Ectodermal cell (in vitro differentiated cells): ENCODE data around the gene MND1.
"Not testable (repeated sequence)": the region's sequence is repeated elsewhere in the genome, so short reads cannot be mapped to it uniquely, and the experiment has no call there.

ENCODE experiments used
- H3K27ac ChIP-seq: 2 replicates; pipeline ENCODE4 v1.7.0; 2013; ENCODE audit warnings: mild to moderate bottlenecking, low read depth, low read length; ENCODE audit not compliant: insufficient read depth, poor library complexity, severe bottlenecking
- H3K27me3 ChIP-seq: 2 replicates; pipeline ENCODE4 v1.7.0; 2013; ENCODE audit warnings: mild to moderate bottlenecking, low read length; ENCODE audit not compliant: insufficient read depth, control insufficient read depth, poor library complexity, severe bottlenecking
- H3K36me3 ChIP-seq: one replicate; pipeline ENCODE4 v1.7.0; 2013; ENCODE audit warnings: low read length; ENCODE audit not compliant: control insufficient read depth, insufficient read depth
- H3K4me1 ChIP-seq: one replicate; pipeline ENCODE4 v1.7.0; 2013; ENCODE audit warnings: low read length; ENCODE audit not compliant: control insufficient read depth, insufficient read depth
- H3K4me3 ChIP-seq: 2 replicates; pipeline ENCODE4 v1.7.0; 2013; ENCODE audit warnings: low read depth, low read length, control low read depth; ENCODE audit not compliant: insufficient read depth
- H3K9me3 ChIP-seq: 2 replicates; pipeline ENCODE4 v1.7.0; 2013; ENCODE audit warnings: mild to moderate bottlenecking, low read length, moderate library complexity; ENCODE audit not compliant: control insufficient read depth
- WGBS, 2 experiments: methylation state at CpG; one replicate each; pipeline ENCODE4 v1.1.7; 2013; ENCODE audit warnings: missing lambda C conversion rate in 2 of 2; 5-methylcytosine and 5-hydroxymethylcytosine counted together

Gene MND1

GRCh38 chr4:153450544-153450917 is 106.0 kb downstream of the MND1 start:
- WGBS, 2 experiments = 95 to 97% methylated on average over 5 of the region's 5 CpGs
- H3K36me3 ChIP-seq = no peaks in the 10 kb centered on the region
- H3K4me1 ChIP-seq = peaks cover 10% of the 10 kb centered on the region
- H3K27ac ChIP-seq = no peak overlapping the region
- H3K27me3 ChIP-seq = no peaks in the 10 kb centered on the region
- no peaks in the 10 kb centered on the region for H3K9me3 ChIP-seq
- H3K4me3 ChIP-seq = no peak overlapping the region

DNA sequence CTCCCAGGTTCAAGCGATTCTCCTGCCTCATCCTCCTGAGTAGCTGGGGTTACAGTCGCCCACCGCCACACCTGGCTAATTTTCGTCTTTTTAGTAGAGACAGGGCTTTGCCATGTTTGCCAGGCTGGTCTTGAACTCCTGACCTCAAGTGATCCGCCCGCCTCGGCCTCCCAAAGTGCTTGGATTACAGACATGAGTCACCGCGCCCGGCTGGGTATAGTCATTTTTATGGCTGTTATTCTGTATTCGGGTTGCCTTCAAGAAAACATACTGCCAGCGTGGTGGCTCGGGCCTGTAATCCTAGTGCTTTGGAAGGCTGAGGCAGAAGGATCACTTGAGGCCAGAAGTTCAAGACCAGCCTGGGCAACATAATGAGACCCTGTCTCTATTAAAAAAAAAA is 106.7 kb downstream of the MND1 start:
- not testable (repeated sequence) for H3K9me3 ChIP-seq, H3K4me3 ChIP-seq, H3K27ac ChIP-seq, H3K36me3 ChIP-seq, H3K27me3 ChIP-seq
- 74 to 75% methylated on average over 13 of the region's 13 CpGs for WGBS, 2 experiments
- peaks cover 10% of the 10 kb centered on the region for H3K4me1 ChIP-seq

DNA sequence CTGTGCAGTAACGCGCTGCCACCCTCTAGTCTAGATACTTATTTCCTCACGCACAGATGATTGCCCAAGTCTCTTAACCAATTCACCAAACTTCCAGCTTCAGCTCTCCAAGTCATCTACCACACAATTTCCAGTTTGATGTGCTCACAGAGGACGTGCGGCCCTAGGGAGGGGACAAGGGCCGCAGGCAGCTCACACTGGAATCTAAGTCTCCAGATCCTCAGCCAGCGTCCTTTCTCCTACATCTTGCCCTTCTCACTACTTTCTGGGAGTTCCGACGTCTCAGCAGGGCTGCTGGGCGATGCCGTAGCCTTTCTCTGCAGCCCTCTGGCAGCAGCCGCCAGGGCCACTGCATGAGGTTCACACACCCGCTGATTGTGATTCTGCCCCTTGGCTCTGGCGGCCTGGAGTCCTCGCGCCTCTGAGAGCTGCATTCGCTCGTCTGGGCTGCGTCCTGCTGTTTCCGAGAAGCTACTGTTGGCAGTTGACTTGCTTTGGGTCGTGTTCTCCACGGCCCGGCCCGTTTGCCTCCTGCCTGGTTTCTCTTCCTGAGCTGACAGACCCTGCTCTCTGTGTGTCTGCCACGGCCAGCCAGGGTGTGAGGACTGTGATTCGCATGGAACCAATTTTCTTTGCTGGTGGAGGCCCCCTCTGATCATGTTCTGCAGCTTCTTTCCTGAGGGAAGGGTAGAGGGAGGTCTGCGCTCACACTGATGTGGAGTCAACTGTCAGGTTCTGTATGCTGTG is 107.6 kb downstream of the MND1 start:
- Histone ChIP-seq H3K9me3 (no peaks in the 10 kb centered on the region), H3K36me3 (no peaks in the 10 kb centered on the region), H3K4me1 (peaks cover 10% of the 10 kb centered on the region), H3K27ac (no peak overlapping the region), H3K4me3 (no peak overlapping the region), H3K27me3 (no peaks in the 10 kb centered on the region)
- WGBS, 2 experiments = 50 to 51% methylated on average over 27 of the region's 27 CpGs

DNA sequence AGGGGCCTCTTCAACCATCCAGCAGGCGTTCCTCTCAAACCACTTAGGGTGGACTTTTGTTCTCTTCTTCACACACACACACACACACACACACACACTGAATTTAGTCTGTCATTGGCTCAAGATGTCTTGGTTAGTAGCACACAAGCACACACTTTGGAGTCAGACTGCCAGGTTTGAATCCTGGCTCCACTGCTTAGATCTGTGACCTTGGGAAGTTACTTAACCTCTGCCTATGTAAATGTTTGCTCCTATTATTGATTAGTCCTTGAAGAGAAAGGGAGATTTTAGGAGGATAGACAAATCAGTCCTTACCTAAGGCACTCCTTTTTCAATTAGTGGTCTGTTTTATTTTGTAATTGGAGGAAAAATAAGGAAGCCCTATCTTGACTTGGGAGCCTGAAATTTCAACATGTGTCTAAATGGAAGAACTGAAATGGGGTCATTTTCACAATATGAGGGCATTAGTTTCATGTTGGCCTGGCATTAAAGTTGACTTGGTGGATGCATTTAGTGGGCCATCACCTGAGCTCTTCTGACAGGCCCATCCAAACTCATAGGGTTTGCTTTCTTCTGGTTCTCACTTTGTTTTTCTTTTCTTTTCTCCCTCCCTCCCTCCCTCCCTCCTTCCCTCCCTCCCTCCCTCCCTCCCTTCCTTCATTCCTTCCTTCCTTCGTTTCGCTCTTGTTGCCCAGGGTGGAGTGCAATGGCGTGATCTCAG is 108.3 kb downstream of the MND1 start:
- H3K27me3 ChIP-seq = no peaks in the 10 kb centered on the region
- no peak overlapping the region for H3K27ac ChIP-seq
- H3K4me1 ChIP-seq = peaks cover 10% of the 10 kb centered on the region
- H3K4me3 ChIP-seq = no peak overlapping the region
- no peaks in the 10 kb centered on the region for H3K36me3 ChIP-seq
- no peaks in the 10 kb centered on the region for H3K9me3 ChIP-seq
- WGBS, 2 experiments = 83 to 85% methylated on average over 2 to 4 of the region's 4 CpGs

DNA sequence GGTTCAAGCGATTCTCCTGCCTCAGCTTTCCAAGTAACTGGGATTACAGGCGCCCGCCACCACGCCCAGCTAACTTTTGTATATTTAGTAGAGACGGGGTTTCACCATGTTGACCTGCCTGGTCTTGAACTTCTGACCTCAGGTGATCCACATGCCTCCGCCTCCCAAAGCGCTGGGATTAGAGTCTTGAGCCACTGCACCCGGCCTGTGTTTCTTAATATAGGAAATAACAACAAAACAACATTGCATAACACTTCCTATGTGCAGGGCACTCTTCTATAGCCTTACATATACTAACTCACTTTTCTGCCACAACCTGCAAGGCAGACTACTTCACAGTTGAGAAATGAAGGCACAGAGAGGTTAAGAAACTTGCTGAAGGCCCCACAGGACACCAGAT is 108.9 kb downstream of the MND1 start:
- Histone ChIP-seq H3K36me3 (no peaks in the 10 kb centered on the region), H3K27me3 (no peaks in the 10 kb centered on the region)
- WGBS, 2 experiments = 86 to 87% methylated on average over 8 of the region's 8 CpGs

DNA sequence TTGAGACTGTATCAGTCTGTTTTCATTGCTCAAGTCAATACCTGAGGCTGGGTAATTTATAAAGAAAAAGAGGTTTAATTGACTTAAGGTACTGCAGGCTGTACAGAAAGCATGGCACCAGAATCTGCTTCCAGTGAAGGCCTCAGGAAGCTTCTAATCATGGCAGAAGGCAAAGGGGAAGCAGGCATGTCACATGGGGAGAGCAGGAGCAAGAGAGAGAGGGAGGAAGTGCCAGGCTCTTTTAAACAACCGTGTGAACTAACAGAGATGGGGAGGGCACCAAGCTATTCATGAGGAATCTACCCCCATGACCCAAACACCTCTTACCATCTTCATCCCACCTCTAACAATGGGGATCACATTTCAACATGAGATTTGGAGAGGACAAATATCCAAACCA is 114.5 kb downstream of the MND1 start:
- H3K36me3 ChIP-seq = no peaks in the 10 kb centered on the region
- H3K4me1 ChIP-seq = no peaks in the 10 kb centered on the region
- H3K4me3 ChIP-seq = no peak overlapping the region
- H3K27ac ChIP-seq = no peak overlapping the region
- H3K27me3 ChIP-seq = no peaks in the 10 kb centered on the region
- WGBS, 2 experiments = 50 to 80% methylated on average over 1 of the region's 1 CpG
- no peaks in the 10 kb centered on the region for H3K9me3 ChIP-seq

More for the DNA sequence above, 108.9 kb downstream of the MND1 start:
- H3K4me3 ChIP-seq = no peak overlapping the region
- H3K27ac ChIP-seq = no peak overlapping the region
- no peaks in the 10 kb centered on the region for H3K9me3 ChIP-seq
- peaks cover 10% of the 10 kb centered on the region for H3K4me1 ChIP-seq

DNA sequence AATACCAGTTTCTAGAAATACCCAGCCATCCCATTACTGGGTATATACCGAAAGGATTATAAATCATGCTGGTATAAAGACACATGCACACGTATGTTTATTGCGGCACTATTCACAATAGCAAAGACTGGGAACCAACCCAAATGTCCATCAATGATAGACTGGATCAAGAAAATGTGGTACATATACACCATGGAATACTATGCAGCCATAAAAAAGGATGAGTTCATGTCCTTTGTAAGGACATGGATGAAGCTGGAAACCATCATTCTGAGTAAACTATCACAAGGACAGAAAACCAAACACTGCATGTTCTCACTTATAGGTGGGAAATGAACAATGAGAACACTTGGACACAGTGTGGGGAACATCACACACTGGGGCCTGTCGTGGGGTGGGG is 117.1 kb downstream of the MND1 start:
- H3K4me3 ChIP-seq, H3K36me3 ChIP-seq, H3K4me1 ChIP-seq, H3K27ac ChIP-seq, H3K9me3 ChIP-seq: not testable (repeated sequence)
- 83 to 85% methylated on average over 2 to 4 of the region's 4 CpGs for WGBS, 2 experiments
- peaks cover 16% of the 10 kb centered on the region for H3K27me3 ChIP-seq

DNA sequence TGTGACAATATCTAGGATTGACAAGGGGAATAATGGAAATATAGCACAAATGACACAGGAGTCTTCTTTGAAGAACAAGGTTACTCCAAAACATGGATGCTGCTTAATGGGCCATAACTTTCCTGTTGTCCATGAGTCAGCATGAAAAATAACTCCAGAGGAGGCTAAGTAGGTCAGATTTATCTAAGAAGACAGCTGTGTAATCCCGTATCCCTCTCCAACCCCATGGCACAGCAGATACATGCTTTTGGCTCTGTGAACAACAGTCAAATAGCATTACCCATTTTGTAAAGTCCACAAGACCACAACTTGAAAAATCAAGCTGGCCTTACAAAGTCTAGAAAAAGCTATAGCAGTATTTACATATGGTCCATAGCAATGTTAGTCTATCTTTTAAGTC is 119.6 kb downstream of the MND1 start:
- no peak overlapping the region for H3K4me3 ChIP-seq
- H3K9me3 ChIP-seq = no peaks in the 10 kb centered on the region
- peaks cover 16% of the 10 kb centered on the region for H3K27me3 ChIP-seq
- WGBS, 2 experiments = 76 to 82% methylated on average over 1 of the region's 1 CpG
- no peak overlapping the region for H3K27ac ChIP-seq
- H3K36me3 ChIP-seq = no peaks in the 10 kb centered on the region
- H3K4me1 ChIP-seq = peaks cover 6% of the 10 kb centered on the region
